Neuronal stem cell (in vitro differentiated cells): ENCODE results near the gene IGFBP2.

ENCODE experiments used
- DNase-seq: peaks from one replicate; pipeline ENCODE4 v3.0.0-alpha.2; 2013; ENCODE audit warnings: low spot score
- H2AFZ ChIP-seq: one replicate; pipeline ENCODE4 v1.6.1; 2013; ENCODE audit warnings: mild to moderate bottlenecking, low read length, inconsistent platforms
- H2AK5ac ChIP-seq: 2 replicates; pipeline ENCODE4 v1.6.1; 2013; ENCODE audit warnings: low read depth, mild to moderate bottlenecking, inconsistent platforms, low read length, moderate library complexity, mixed read lengths
- H2BK120ac ChIP-seq: 2 replicates; pipeline ENCODE4 v1.6.1; 2013; ENCODE audit warnings: low read depth, mild to moderate bottlenecking, inconsistent platforms, low read length, moderate library complexity, mixed read lengths
- H2BK12ac ChIP-seq: one replicate; pipeline ENCODE4 v1.6.1; 2013; ENCODE audit warnings: low read length, inconsistent platforms
- H2BK15ac ChIP-seq: 2 replicates; pipeline ENCODE4 v1.6.1; 2013; ENCODE audit warnings: mild to moderate bottlenecking, low read length, inconsistent platforms, mixed read lengths
- H2BK5ac ChIP-seq: one replicate; pipeline ENCODE4 v1.6.1; 2013; ENCODE audit warnings: inconsistent platforms, mild to moderate bottlenecking, low read length, moderate library complexity
- H3K14ac ChIP-seq: one replicate; pipeline ENCODE4 v1.6.1; 2013; ENCODE audit warnings: low read length, inconsistent platforms
- H3K18ac ChIP-seq: 2 replicates; pipeline ENCODE4 v1.6.1; 2013; ENCODE audit warnings: low read length, inconsistent platforms
- H3K23ac ChIP-seq: 2 replicates; pipeline ENCODE4 v1.6.1; 2013; ENCODE audit warnings: low read depth, mild to moderate bottlenecking, mixed read lengths, low read length, inconsistent platforms; ENCODE audit not compliant: poor library complexity
- H3K27ac ChIP-seq: replicated peaks from 3 replicates; pipeline ENCODE4 v1.5.1; 2013; ENCODE audit warnings: low read length, inconsistent platforms
- H3K27me3 ChIP-seq, 3 experiments: 2 replicates each; pipeline ENCODE4 v1.6.1; 2013; ENCODE audit warnings: low read length in 3 of 3, mild to moderate bottlenecking in 2 of 3, inconsistent platforms in 1 of 3, low read depth in 1 of 3, mixed read lengths in 1 of 3, moderate library complexity in 1 of 3; ENCODE audit not compliant: control insufficient read depth in 3 of 3, insufficient read depth in 3 of 3
- H3K36me3 ChIP-seq, 2 donors: replicated peaks in 1 of 2; 2 replicates each; pipeline ENCODE4 v1.6.1; 2013; ENCODE audit warnings: low read length in 2 of 2; ENCODE audit not compliant: control insufficient read depth in 2 of 2, insufficient read depth in 2 of 2
- H3K4ac ChIP-seq: 2 replicates; pipeline ENCODE4 v1.6.1; 2013; ENCODE audit warnings: inconsistent platforms, mild to moderate bottlenecking, low read length, moderate library complexity
- H3K4me1 ChIP-seq, 2 donors: 1 replicate in 1 of 2; 2 replicates in 1 of 2; pipeline ENCODE4 v1.6.1; 2013; ENCODE audit warnings: low read length in 2 of 2, low read depth in 1 of 2; ENCODE audit not compliant: control insufficient read depth in 2 of 2, insufficient read depth in 1 of 2
- H3K4me2 ChIP-seq: one replicate; pipeline ENCODE4 v1.6.1; 2013; ENCODE audit warnings: mild to moderate bottlenecking, low read length, inconsistent platforms; ENCODE audit not compliant: insufficient read depth, poor library complexity, severe bottlenecking
- H3K4me3 ChIP-seq, 2 donors: 2 replicates each; pipeline ENCODE4 v1.5.1; 2013; ENCODE audit warnings: low read length in 2 of 2, mild to moderate bottlenecking in 2 of 2, inconsistent platforms in 1 of 2, moderate library complexity in 1 of 2
- H3K79me1 ChIP-seq: one replicate; pipeline ENCODE4 v1.6.1; 2013; ENCODE audit warnings: low read depth, mild to moderate bottlenecking, inconsistent platforms, low read length, moderate library complexity
- H3K9ac ChIP-seq: one replicate; pipeline ENCODE4 v1.6.1; 2013; ENCODE audit warnings: mild to moderate bottlenecking, low read depth, low read length, inconsistent platforms; ENCODE audit not compliant: poor library complexity
- H3K9me3 ChIP-seq, 2 donors: replicated peaks in 1 of 2; 2 replicates each; pipeline versions ENCODE3 to v1.6.1; 2013; ENCODE audit warnings: low read length in 2 of 2, mild to moderate bottlenecking in 2 of 2, inconsistent platforms in 1 of 2, low read depth in 1 of 2, mixed read lengths in 1 of 2, moderate library complexity in 1 of 2; ENCODE audit not compliant: control insufficient read depth in 2 of 2, insufficient read depth in 1 of 2
- H4K8ac ChIP-seq: one replicate; pipeline ENCODE4 v1.6.1; 2013; ENCODE audit warnings: low read depth, mild to moderate bottlenecking, inconsistent platforms, low read length, moderate library complexity
- H4K91ac ChIP-seq: one replicate; pipeline ENCODE4 v1.6.1; 2013; ENCODE audit warnings: low read length, low read depth, mild to moderate bottlenecking, inconsistent platforms; ENCODE audit not compliant: poor library complexity
- WGBS, 2 donors: extraction: QIAGEN DNeasy Blood & Tissue Kit; methylation state at CpG; one replicate each; pipeline ENCODE4 v1.1.7; 2013; ENCODE audit warnings: missing lambda C conversion rate in 2 of 2, mixed read lengths in 1 of 2; ENCODE audit not compliant: insufficient read length in 2 of 2, insufficient replicate concordance in 1 of 2; ENCODE audit errors: extremely low coverage in 2 of 2; 5-methylcytosine and 5-hydroxymethylcytosine counted together

Gene IGFBP2

DNA sequence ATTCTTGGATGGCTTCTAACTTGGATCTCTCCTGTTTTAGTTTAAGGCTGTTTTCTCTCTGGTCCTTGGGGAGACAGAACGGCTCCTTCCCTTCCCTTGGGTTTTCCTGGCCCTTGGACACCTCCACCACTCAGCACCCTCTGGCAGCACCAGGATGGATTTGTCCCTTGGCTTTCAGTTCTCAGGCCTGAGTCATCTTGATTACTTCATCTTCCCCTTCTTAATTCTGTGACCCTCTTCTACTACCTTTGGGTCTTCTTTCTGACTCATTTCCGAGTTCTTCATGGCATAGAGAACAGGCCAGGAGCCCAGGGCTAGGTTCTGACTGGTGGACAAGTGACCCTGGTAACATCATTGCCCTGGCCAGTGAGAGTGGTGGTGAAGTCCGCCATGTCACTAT is 14.9 kb downstream of the IGFBP2 start:
- Histone ChIP-seq H3K27me3 (no peaks in the 10 kb centered on the region), H3K9ac (no peak overlapping the region), H2BK5ac (no peak overlapping the region), H2AK5ac (no peak overlapping the region), H3K4me3 (no peak overlapping the region), H4K91ac (no peak overlapping the region), H3K23ac (no peak overlapping the region), H4K8ac (no peak overlapping the region), H2BK12ac (no peak overlapping the region), H3K4me1 (peaks cover 31 to 39% of the 10 kb centered on the region in 2 donors), H3K79me1 (no peaks in the 10 kb centered on the region), H3K4ac (no peak overlapping the region), H3K4me2 (no peak overlapping the region), H3K36me3 (peaks cover 3 to 87% of the 10 kb centered on the region in 2 donors), H2BK120ac (no peak overlapping the region), H3K14ac (no peak overlapping the region), H3K27ac (no peak overlapping the region), H2BK15ac (no peak overlapping the region), H3K9me3 (peaks cover 2 to 15% of the 10 kb centered on the region in 2 donors), H3K18ac (no peak overlapping the region), H2AFZ (no peak overlapping the region)
- DNase-seq: no peak
- WGBS, 2 donors: no CpG with 5 or more reads among the region's 3 CpGs

DNA sequence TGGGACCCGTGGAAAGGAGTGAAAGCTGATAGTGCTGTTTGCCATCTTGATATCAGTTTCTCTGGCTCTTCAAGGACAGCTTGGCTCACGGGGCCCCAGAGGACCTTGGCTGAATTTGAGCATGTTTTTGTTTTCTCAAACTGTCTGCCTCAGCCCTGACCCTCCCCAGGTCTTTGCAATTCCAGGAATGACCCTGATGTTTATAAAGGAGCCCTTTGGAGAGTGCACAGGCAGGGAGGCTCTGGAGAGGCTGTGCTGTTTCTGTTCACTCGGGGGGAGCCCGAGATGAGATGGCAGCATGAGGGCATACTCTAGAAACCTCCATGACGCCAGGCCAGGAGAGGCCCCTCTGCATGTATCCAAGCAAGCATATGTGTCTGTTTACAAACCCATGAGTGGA is 16.4 kb downstream of the IGFBP2 start:
- Histone ChIP-seq H2BK5ac (no peak overlapping the region), H3K4me2 (no peak overlapping the region)

DNA sequence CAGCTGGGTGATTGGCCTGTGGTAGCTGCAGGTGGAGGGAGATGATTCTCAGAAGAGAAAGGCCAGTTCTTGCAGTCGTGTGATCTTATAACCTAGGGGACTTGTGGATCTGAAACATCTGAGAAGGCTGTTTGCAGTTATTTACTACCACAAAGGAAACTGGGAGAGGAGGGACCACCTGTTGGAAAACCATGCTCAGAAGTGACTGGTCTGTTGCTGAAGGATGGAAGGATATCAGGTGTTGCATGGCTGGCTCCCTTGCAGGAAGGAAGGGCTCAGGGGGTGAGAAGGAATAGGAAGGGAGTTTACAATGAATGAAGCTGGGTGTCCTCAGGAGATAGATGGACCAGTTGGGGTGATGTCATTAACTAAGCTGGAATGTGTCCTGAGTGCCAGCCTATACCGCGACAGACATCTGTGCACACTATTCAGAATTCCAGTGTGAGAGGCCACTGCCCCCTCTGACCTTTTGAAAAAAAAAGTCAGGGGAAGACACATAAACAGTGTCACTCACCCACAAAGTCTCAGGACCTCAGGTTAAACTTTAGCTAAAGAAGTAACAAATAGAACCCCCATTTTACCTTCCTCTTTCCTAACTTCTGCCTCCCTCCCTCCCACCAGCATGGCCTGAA is 17.5 kb downstream of the IGFBP2 start:
- peaks cover 3 to 87% of the 10 kb centered on the region in 2 donors for H3K36me3 ChIP-seq
- no peak overlapping the region for H3K4me2 ChIP-seq
- no peak overlapping the region for H2AFZ ChIP-seq
- no peak for DNase-seq
- no peak overlapping the region for H3K14ac ChIP-seq
- no peak overlapping the region for H2BK12ac ChIP-seq
- no peak overlapping the region for H3K9ac ChIP-seq
- no peak overlapping the region for H2BK120ac ChIP-seq
- H3K27ac ChIP-seq: no peak overlapping the region
- H4K91ac ChIP-seq: no peak overlapping the region
- no peak overlapping the region for H3K23ac ChIP-seq
- no peak overlapping the region for H2BK15ac ChIP-seq
- H3K4ac ChIP-seq: no peak overlapping the region
- H2AK5ac ChIP-seq: no peak overlapping the region
- H3K79me1 ChIP-seq: peaks cover 4% of the 10 kb centered on the region
- no peak overlapping the region for H4K8ac ChIP-seq
- H2BK5ac ChIP-seq: no peak overlapping the region
- no peaks in the 10 kb centered on the region for H3K27me3 ChIP-seq
- no CpG with 5 or more reads among the region's 3 CpGs for WGBS, 2 donors
- peak overlapping the region; percentile 50 for H3K18ac ChIP-seq
- H3K4me1 ChIP-seq: peaks cover 21 to 22% of the 10 kb centered on the region in 2 donors
- H3K9me3 ChIP-seq: peaks cover 2 to 10% of the 10 kb centered on the region in 2 donors
- H3K4me3 ChIP-seq: no peak overlapping the region

More for the DNA sequence above, 16.4 kb downstream of the IGFBP2 start:
- Histone ChIP-seq H2AFZ (no peak overlapping the region), H4K91ac (no peak overlapping the region), H2BK12ac (no peak overlapping the region), H4K8ac (no peak overlapping the region), H3K4me1 (peaks cover 23 to 25% of the 10 kb centered on the region in 2 donors), H3K23ac (no peak overlapping the region), H3K14ac (no peak overlapping the region), H2BK120ac (no peak overlapping the region), H3K27me3 (no peaks in the 10 kb centered on the region), H2BK15ac (no peak overlapping the region), H3K4me3 (no peak overlapping the region), H3K36me3 (peaks cover 3 to 87% of the 10 kb centered on the region in 2 donors), H3K27ac (no peak overlapping the region), H3K18ac (no peak overlapping the region), H3K4ac (no peak overlapping the region), H3K9ac (no peak overlapping the region), H2AK5ac (no peak overlapping the region), H3K79me1 (peaks cover 4% of the 10 kb centered on the region), H3K9me3 (peaks cover 2 to 15% of the 10 kb centered on the region in 2 donors)
- WGBS, 2 donors: no CpG with 5 or more reads among the region's 5 CpGs
- DNase-seq: no peak

DNA sequence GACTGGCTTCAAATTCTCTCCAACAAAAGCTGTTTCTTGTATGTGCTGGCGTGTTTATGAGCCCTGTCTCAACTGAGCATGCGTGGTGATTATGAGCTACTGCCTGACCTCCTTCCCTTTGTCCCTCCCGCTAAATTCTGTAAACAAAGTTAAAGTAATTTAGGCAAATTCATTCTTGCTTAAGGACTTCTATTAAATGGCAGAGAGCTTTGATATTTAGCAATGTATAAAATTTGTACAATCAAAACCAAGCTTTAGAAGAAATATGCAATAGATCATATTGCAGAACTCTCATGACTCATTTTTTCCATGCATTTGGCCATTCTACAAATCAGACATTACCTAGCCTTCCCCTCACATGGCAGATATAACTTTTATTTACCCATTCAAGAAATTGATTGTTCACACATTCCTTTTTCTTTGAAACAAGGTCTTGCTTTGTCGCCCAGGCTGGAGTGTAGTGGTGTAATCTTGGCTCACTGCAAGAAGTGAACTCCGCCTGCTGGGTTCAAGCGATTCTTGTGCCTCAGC is 18.2 kb downstream of the IGFBP2 start:
- no peak overlapping the region for H2BK5ac ChIP-seq
- WGBS, 2 donors: no CpG with 5 or more reads among the region's 6 CpGs

More for the DNA sequence above, 18.2 kb downstream of the IGFBP2 start:
- H3K4me1 ChIP-seq: peaks cover 21 to 22% of the 10 kb centered on the region in 2 donors
- H2BK12ac ChIP-seq: no peak overlapping the region
- H3K9ac ChIP-seq: no peak overlapping the region
- H2BK120ac ChIP-seq: no peak overlapping the region
- peaks cover 0 to 5% of the 10 kb centered on the region in 2 donors for H3K9me3 ChIP-seq
- no peak overlapping the region for H3K4ac ChIP-seq
- H4K8ac ChIP-seq: no peak overlapping the region
- H3K14ac ChIP-seq: no peak overlapping the region
- H3K36me3 ChIP-seq: peaks cover 3 to 87% of the 10 kb centered on the region in 2 donors
- H3K18ac ChIP-seq: peak overlapping the region; percentile 50
- H3K23ac ChIP-seq: no peak overlapping the region
- DNase-seq: no peak
- H3K4me2 ChIP-seq: no peak overlapping the region
- no peak overlapping the region for H3K27ac ChIP-seq
- no peak overlapping the region for H3K4me3 ChIP-seq
- no peak overlapping the region for H2AK5ac ChIP-seq
- no peak overlapping the region for H2BK15ac ChIP-seq
- no peak overlapping the region for H2AFZ ChIP-seq
- no peak overlapping the region for H4K91ac ChIP-seq
- H3K27me3 ChIP-seq: no peaks in the 10 kb centered on the region
- H3K79me1 ChIP-seq: peaks cover 4% of the 10 kb centered on the region
